IMR-90 (cell line): Measurements from ENCODE around the gene BCL7A.
"Not testable (repeated sequence)": the region's sequence is repeated elsewhere in the genome, so short reads cannot be mapped to it uniquely, and the experiment has no call there.

Experiments used
- BHLHE40 ChIP-seq: fragments of 150-350 bp; IDR thresholded peaks from 2 replicates; pipeline ENCODE4 v1.6.1; 2016; ENCODE audit warnings: mild to moderate bottlenecking, low read depth, low read length
- CEBPB ChIP-seq: IDR thresholded peaks from 2 replicates; pipeline ENCODE4 v1.6.1; 2012; ENCODE audit warnings: low read depth, low read length, improper control_type of control experiment
- CHD1 ChIP-seq: IDR thresholded peaks from 2 replicates; pipeline ENCODE4 v1.6.1; 2012; ENCODE audit warnings: low read depth, low read length, improper control_type of control experiment
- CTCF ChIP-seq: conservative IDR thresholded peaks from 2 replicates; pipeline ENCODE4 v1.5.1; 2012; ENCODE audit warnings: mild to moderate bottlenecking, low read depth, low read length, improper control_type of control experiment
- ELK1 ChIP-seq: fragments of 150-350 bp; IDR thresholded peaks from 2 replicates; pipeline ENCODE4 v1.6.1; 2016; ENCODE audit warnings: low read depth, mild to moderate bottlenecking, low read length, moderate library complexity, borderline replicate concordance
- FOS ChIP-seq: fragments of 150-350 bp; IDR thresholded peaks from 2 replicates; pipeline ENCODE4 v1.6.1; 2016; ENCODE audit warnings: low read depth, low read length
- MAFK ChIP-seq: IDR thresholded peaks from 2 replicates; pipeline ENCODE4 v1.6.1; 2012; ENCODE audit warnings: low read depth, low read length, improper control_type of control experiment
- MXI1 ChIP-seq: IDR thresholded peaks from 2 replicates; pipeline ENCODE4 v1.6.1; 2012; ENCODE audit warnings: low read depth, mild to moderate bottlenecking, low read length, moderate library complexity, borderline replicate concordance
- POLR2A ChIP-seq: IDR thresholded peaks from 2 replicates; pipeline ENCODE4 v1.6.1; 2012; ENCODE audit warnings: mild to moderate bottlenecking, low read depth, low read length
- RAD21 ChIP-seq: IDR thresholded peaks from 2 replicates; pipeline ENCODE4 v1.6.1; 2012; ENCODE audit warnings: low read length, improper control_type of control experiment
- RFX5 ChIP-seq: IDR thresholded peaks from 2 replicates; pipeline ENCODE4 v1.8.0; 2012; ENCODE audit warnings: low read depth, mild to moderate bottlenecking, low read length, moderate library complexity
- SMC3 ChIP-seq: fragments of 150-350 bp; IDR thresholded peaks from 2 replicates; pipeline ENCODE4 v1.6.1; 2016; ENCODE audit warnings: low read depth, mild to moderate bottlenecking, antibody characterized with exemption, low read length, moderate library complexity

GRCh38 chr12:122105496-122105895 lies 83.8 kb downstream of the BCL7A start:
- not testable (repeated sequence) for TF ChIP-seq ELK1, CTCF, MAFK, POLR2A, MXI1, FOS, BHLHE40, SMC3, CHD1, CEBPB, RAD21, RFX5
